ENCODE data around the gene ZNF423. TPM values are rescaled to one million over a fixed set of nuclear protein-coding genes. Genes with fewer than 3 reads are reported as not detected.

ZNF423 gene
- total and polyA plus RNA-seq, 12 donors: 1.7 to 10.6 (median 5.5) TPM

GRCh38 chr16:49754495-49755312, 101.2 kb downstream of the ZNF423 start:
- TF ChIP-seq CTCF (IDR thresholded peaks at IDR 0.05) (no peak), POLR2A (IDR thresholded peaks at IDR 0.05) (no peak)
- H3K27me3 ChIP-seq: no peaks in the 10 kb centered on the region
- peak overlapping the region in 2 of 4 donors; percentile 13 to 41 for H3K4me3 ChIP-seq
- intact Hi-C loops (cut with DNase I): loop anchor here in 1 of 2 donors (10.0 kb wide), 1 partner anchor 260 kb away; no protein-coding TSS in a partner anchor
- H3K27ac ChIP-seq: peak overlapping the region in 3 of 5 donors; percentile 19 to 76 (median 57)
- DNase-seq: peak in 4 of 7 donors; percentile 8 to 55 (median 30)
- 43 to 60% (median 48%) methylated on average over 18 to 21 of the region's 21 CpGs for WGBS, 4 donors
- H3K36me3 ChIP-seq (replicated peaks in 1 of 2): no peaks in the 10 kb centered on the region
- peaks cover 0 to 5% of the 10 kb centered on the region in 2 donors for H3K4me1 ChIP-seq (replicated peaks in 1 of 2)
- no peaks in the 10 kb centered on the region for H3K9me3 ChIP-seq (replicated peaks in 1 of 3)

GRCh38 chr16:49750341-49751000, 105.4 kb downstream of the ZNF423 start:
- intact Hi-C loops (cut with DNase I): loop anchor here in 1 of 2 donors (10.0 kb wide), 1 partner anchor 256 kb away; no protein-coding TSS in a partner anchor
- peak in 4 of 7 donors; percentile 12 to 40 (median 22) for DNase-seq
- TF ChIP-seq POLR2A (IDR thresholded peaks at IDR 0.05) (no peak), CTCF (IDR thresholded peaks at IDR 0.05) (no peak)
- H3K4me1 ChIP-seq (replicated peaks in 1 of 2): peaks cover 0 to 1% of the 10 kb centered on the region in 2 donors
- H3K4me3 ChIP-seq: no peak overlapping the region
- H3K27ac ChIP-seq: no peak overlapping the region
- no peaks in the 10 kb centered on the region for H3K27me3 ChIP-seq
- 47 to 62% (median 53%) methylated on average over 14 to 15 of the region's 15 CpGs for WGBS, 4 donors
- no peaks in the 10 kb centered on the region for H3K36me3 ChIP-seq (replicated peaks in 1 of 2)
- no peaks in the 10 kb centered on the region for H3K9me3 ChIP-seq (replicated peaks in 1 of 3)

GRCh38 chr16:49749816-49750215, 106.1 kb downstream of the ZNF423 start:
- H3K27ac ChIP-seq: no peak overlapping the region
- no peaks in the 10 kb centered on the region for H3K36me3 ChIP-seq (replicated peaks in 1 of 2)
- DNase-seq: no peak
- intact Hi-C loops (cut with DNase I): loop anchor here in 1 of 2 donors (10.0 kb wide), 1 partner anchor 255 kb away; no protein-coding TSS in a partner anchor
- H3K4me1 ChIP-seq (replicated peaks in 1 of 2): no peaks in the 10 kb centered on the region
- TF ChIP-seq POLR2A (IDR thresholded peaks at IDR 0.05): no peak
- no peak for TF ChIP-seq CTCF (IDR thresholded peaks at IDR 0.05)
- H3K27me3 ChIP-seq: no peaks in the 10 kb centered on the region
- H3K4me3 ChIP-seq: no peak overlapping the region
- WGBS, 4 donors: 74 to 82% (median 78%) methylated on average over 9 of the region's 9 CpGs
- no peaks in the 10 kb centered on the region for H3K9me3 ChIP-seq (replicated peaks in 1 of 3)

- intact Hi-C loops (cut with DNase I): no loop called here
- Histone ChIP-seq H3K36me3 (replicated peaks in 1 of 2) (no peaks in the 10 kb centered on the region), H3K27ac (no peak overlapping the region), H3K4me3 (no peak overlapping the region), H3K9me3 (replicated peaks in 1 of 3) (no peaks in the 10 kb centered on the region), H3K27me3 (no peaks in the 10 kb centered on the region), H3K4me1 (replicated peaks in 1 of 2) (no peaks in the 10 kb centered on the region)
- DNase-seq: peak in 6 of 7 donors; percentile 22 to 86 (median 50)
- TF ChIP-seq CTCF (IDR thresholded peaks at IDR 0.05) (no peak), POLR2A (IDR thresholded peaks at IDR 0.05) (no peak)
- WGBS, 4 donors: 42 to 50% (median 47%) methylated on average over 11 of the region's 11 CpGs
Observed at GRCh38 chr16:49748322-49748721, 107.6 kb downstream of the ZNF423 start.
